ENCODE results near the gene CPNE9. TPM values are rescaled to one million over a fixed set of nuclear protein-coding genes. Genes with fewer than 3 reads are reported as not detected.

Gene CPNE9
- total and polyA plus RNA-seq, 2 of the 13 experiments (the other 11 are each of a cell fraction or from before 2014, with no cell fraction given), result 0.20 TPM; not detected in 1

- TF ChIP-seq DMTF1 (CRISPR knock-in tag; IDR thresholded peaks at IDR 0.05) (no peak), ZNF879 (CRISPR knock-in tag; IDR thresholded peaks at IDR 0.05) (no peak), ZMYM2 (CRISPR knock-in tag; IDR thresholded peaks at IDR 0.05) (no peak), HMG20A (CRISPR knock-in tag; IDR thresholded peaks at IDR 0.05; ENCODE audit: borderline replicate concordance) (no peak), FOXM1 (CRISPR knock-in tag; IDR thresholded peaks at IDR 0.05) (no peak), NR1H2 (CRISPR knock-in tag; IDR thresholded peaks at IDR 0.05; ENCODE audit: borderline replicate concordance, low read depth) (no peak), ZNF264 (CRISPR knock-in tag; IDR thresholded peaks at IDR 0.05) (no peak), ZNF75D (CRISPR knock-in tag; IDR thresholded peaks at IDR 0.05; ENCODE audit: borderline replicate concordance) (no peak), RARA (CRISPR knock-in tag; IDR thresholded peaks at IDR 0.05) (no peak), IKZF1 (IDR thresholded peaks at IDR 0.05) (no peak), ZNF83 (CRISPR knock-in tag; IDR thresholded peaks at IDR 0.05; ENCODE audit: borderline replicate concordance) (no peak), ISX (CRISPR knock-in tag; conservative IDR thresholded peaks at IDR 0.05) (no peak), EP300 (IDR thresholded peaks at IDR 0.05; ENCODE audit: low read depth in 2 of 2, low read length in 2 of 2) (no peak), EP300 (CRISPR knock-in tag; IDR thresholded peaks at IDR 0.05; ENCODE audit: borderline replicate concordance) (no peak)
These were observed 8.8 kb downstream of the CPNE9 start (continued) for GRCh38 chr3:9712415-9712814.

GRCh38 chr3:9713142-9713541 lies 9.5 kb downstream of the CPNE9 start:
- no peaks in the 10 kb centered on the region for H3K36me3 ChIP-seq (replicated peaks in 1 of 2; ENCODE audit: control insufficient read depth in 1 of 2, insufficient read depth in 2 of 2, low read length in 2 of 2)
- H3K9ac ChIP-seq (ENCODE audit: insufficient read depth, low read depth, low read length), result no peak overlapping the region
- FAIRE-seq (no peak), DNase-seq (ENCODE audit: low spot score) (no peak), ATAC-seq (no peak)
- no peaks in the 10 kb centered on the region for H3K79me2 ChIP-seq (ENCODE audit: insufficient read depth, low read length)
- H3K4me1 ChIP-seq (ENCODE audit: insufficient read depth, low read length), result peaks cover 12% of the 10 kb centered on the region
- ChIA-PET CTCF (ENCODE audit: low intra/inter-chr PET ratio, low total read pairs) (no interaction called here), POLR2A (no interaction called here)
- peaks cover 5 to 27% of the 10 kb centered on the region in 2 experiments; a peak in 3 of 5 replicates for H3K27me3 ChIP-seq (ENCODE audit: control insufficient read depth in 1 of 2, insufficient read depth in 2 of 2, low read length in 2 of 2)
- intact Hi-C loops (cut with micrococcal nuclease; ENCODE audit: unreplicated experiment) (no loop called here), in situ Hi-C loops (cut with HindIII; ENCODE audit: extremely low pct_ligation_motif_present, low pct_unique_long_range_greater_than_20kb) (no loop called here)
- no TSS peak for BruUV-seq (replicated peaks)
- H3K4me2 ChIP-seq (ENCODE audit: low read depth, low read length), result no peak overlapping the region
- H3K27ac ChIP-seq (ENCODE audit: extremely low read length, insufficient read depth, low read length), result no peak overlapping the region
- no peak overlapping the region for H2AFZ ChIP-seq (ENCODE audit: low read length)
- no peaks in the 10 kb centered on the region for H3K9me3 ChIP-seq (ENCODE audit: low read length)
- WGBS (ENCODE audit: low lambda C conversion rate), result 11% methylated on average over 4 of the region's 4 CpGs
- no peaks in the 10 kb centered on the region for H4K20me1 ChIP-seq (ENCODE audit: insufficient read depth, low read length)
- no peak overlapping the region for H3K4me3 ChIP-seq (replicated peaks in 1 of 3; ENCODE audit: insufficient read depth in 1 of 3, low read depth in 2 of 3, low read length in 3 of 3)
- no peak for TF ChIP-seq MZF1 (CRISPR knock-in tag; IDR thresholded peaks at IDR 0.05; ENCODE audit: borderline replicate concordance)
- no peak for TF ChIP-seq ZNF543 (CRISPR knock-in tag; IDR thresholded peaks at IDR 0.05)
- TF ChIP-seq DR1 (CRISPR knock-in tag; IDR thresholded peaks at IDR 0.05), result no peak
- no peak for TF ChIP-seq ZBTB34 (CRISPR knock-in tag; IDR thresholded peaks at IDR 0.05)
- TF ChIP-seq ZNF792 (CRISPR knock-in tag; IDR thresholded peaks at IDR 0.05), result no peak
- TF ChIP-seq ZNF670 (CRISPR knock-in tag; IDR thresholded peaks at IDR 0.05; ENCODE audit: borderline replicate concordance), result no peak
- no peak for TF ChIP-seq CBX2 (IDR thresholded peaks at IDR 0.05; ENCODE audit: low read depth, low read length)
- no peak for TF ChIP-seq CBX2 (CRISPR knock-in tag; IDR thresholded peaks at IDR 0.05; ENCODE audit: low read depth)
- no peak for TF ChIP-seq ARID2 (CRISPR knock-in tag; IDR thresholded peaks at IDR 0.05; ENCODE audit: borderline replicate concordance)
- TF ChIP-seq ZNF326 (CRISPR knock-in tag; IDR thresholded peaks at IDR 0.05; ENCODE audit: borderline replicate concordance), result no peak
- TF ChIP-seq SNAPC5 (CRISPR knock-in tag; IDR thresholded peaks at IDR 0.05; ENCODE audit: borderline replicate concordance), result no peak

Measured in HepG2 (cell line).